LNCAP (cell line): ENCODE results near the gene STAC3.

Experiments
- TF ChIP-seq, protein P1 (sequence below): fragments of 450-650 bp; IDR thresholded peaks from 2 replicates; pipeline ENCODE4 v1.5.1; 2017; ENCODE audit warnings: mild to moderate bottlenecking

Gene STAC3

GRCh38 chr12:57220770-57221168, 30.2 kb downstream of the STAC3 start:
- TF ChIP-seq, protein P1, sequence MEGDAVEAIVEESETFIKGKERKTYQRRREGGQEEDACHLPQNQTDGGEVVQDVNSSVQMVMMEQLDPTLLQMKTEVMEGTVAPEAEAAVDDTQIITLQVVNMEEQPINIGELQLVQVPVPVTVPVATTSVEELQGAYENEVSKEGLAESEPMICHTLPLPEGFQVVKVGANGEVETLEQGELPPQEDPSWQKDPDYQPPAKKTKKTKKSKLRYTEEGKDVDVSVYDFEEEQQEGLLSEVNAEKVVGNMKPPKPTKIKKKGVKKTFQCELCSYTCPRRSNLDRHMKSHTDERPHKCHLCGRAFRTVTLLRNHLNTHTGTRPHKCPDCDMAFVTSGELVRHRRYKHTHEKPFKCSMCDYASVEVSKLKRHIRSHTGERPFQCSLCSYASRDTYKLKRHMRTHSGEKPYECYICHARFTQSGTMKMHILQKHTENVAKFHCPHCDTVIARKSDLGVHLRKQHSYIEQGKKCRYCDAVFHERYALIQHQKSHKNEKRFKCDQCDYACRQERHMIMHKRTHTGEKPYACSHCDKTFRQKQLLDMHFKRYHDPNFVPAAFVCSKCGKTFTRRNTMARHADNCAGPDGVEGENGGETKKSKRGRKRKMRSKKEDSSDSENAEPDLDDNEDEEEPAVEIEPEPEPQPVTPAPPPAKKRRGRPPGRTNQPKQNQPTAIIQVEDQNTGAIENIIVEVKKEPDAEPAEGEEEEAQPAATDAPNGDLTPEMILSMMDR, result no peak

DNA sequence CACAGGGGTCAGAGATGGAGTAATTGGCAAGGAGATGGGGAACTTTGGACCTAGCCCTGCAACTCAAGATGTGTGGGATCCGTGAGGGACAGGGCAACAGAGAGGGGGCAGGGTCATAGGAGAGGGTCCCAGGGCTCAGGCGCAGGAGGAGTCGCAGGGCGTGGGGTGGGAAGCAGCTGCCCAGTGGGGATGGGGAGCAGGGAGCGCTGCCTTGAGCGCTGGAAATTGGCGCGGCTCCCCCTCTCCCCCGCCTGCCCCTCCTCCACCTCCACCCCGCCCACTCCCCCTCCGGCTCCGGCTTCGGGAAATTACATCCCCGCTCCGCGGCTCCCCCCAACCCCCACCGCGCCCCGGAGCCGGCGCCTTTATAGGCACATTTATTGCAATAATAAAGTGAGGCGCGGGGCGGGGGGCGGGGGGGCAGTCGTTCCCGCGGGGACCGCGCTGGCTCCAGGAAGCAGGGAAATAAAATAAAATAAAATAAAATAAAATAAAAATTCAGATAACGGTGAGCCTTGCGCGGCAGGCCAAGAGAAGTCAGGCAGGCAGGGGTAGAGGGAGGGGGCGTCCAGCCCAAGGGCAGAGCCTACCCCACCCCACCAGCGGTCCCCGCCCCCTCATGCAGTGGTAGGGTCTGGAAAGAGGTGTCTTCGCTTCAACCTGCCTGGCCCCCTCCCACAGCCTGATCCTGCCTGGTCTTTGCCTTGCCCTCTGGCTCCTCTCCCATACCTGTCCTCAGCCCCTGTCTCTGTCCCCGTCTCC, 30.8 kb downstream of the STAC3 start:
- TF ChIP-seq, protein P1, result no peak

GRCh38 chr12:57219205-57219992, 31.6 kb downstream of the STAC3 start:
- TF ChIP-seq, protein P1, result no peak

DNA sequence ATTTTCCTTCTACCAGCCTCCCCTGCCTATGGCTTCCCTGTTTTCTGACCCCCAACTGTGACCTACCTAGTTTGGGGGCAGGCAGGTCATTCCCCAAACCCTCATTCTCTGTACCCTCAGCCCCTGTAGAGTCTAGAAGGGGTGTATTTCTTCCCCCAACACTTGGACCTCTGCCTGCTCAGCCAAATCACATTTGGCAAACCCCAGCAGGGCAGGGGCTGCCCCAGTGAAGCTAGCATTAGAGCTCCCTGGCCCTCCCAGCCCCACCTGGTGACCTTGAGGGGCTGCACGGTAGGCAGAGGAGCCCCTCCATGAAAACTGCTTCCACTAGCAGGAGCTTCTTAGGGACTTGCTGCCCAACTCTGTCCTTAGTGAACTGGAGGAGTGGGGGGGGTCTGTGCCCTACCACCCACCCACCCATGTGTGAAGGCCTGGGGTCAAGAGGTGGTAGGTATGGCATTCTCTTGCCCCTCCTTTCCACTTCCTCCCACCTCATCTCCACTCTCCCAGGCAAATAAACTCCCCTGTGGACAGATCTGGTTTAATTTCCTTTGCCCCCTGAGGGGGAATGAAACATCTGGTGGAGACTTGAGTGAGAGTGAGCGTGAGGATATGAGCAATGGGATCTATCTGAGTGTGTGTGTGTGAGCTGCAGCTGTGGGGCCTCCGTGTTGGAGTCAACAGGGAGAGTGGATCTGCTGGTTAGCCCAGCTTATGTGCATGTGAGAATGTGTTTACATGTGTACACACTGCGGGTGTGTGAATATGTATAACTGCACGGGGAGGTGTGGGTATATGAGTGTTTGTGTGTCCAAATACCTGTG, 32.7 kb downstream of the STAC3 start:
- TF ChIP-seq, protein P1, result no peak

GRCh38 chr12:57216921-57217879, 33.8 kb downstream of the STAC3 start:
- TF ChIP-seq, protein P1, result no peak

DNA sequence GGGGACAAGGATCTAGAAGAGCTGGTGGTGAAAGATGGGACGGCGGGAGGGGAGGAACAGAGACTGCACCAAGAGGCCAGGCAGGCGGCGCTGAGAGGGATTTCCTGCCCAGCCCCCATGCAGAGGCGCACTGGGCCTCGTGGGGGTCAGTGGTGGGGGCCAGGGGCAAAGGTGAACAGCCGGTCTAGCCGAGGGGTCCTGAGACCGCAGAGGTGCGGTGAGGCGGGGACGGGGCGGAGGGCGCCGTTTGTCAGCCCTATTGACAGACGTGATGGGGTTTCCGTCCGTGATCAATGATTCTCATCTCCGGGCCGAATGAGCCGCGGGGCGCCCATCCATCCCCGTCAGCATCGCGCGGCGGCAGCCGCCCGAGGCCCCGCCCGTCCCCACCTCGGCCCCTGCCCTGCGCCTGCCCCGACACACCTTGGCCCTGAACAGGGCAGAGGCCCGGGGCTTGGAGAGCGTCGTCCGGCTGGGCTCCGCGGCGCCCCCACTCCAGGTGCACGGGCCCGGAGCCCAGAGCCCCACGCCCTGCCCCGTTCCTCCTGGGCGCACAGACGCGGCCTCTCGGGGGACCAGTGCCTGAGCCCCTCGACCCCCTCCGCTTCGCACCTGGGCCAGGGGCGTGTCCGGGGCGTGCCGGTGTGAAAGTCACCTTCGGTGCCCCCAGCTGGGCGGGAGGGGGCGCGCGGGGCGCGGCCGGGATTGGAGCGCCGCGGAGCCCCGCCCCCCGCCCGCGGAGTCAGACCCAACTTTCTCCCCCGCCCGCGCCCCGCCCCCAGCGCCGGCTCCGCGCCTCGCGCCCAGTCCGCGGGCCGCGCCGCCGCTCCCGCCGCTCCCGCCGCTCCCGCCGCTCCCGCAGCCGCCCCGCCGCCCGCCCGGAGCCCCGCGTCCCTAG, 34.7 kb downstream of the STAC3 start, which contains the start of gene NXPH4:
TSS of gene NXPH4 (plus strand) at position 781 of the 898 bp plus-strand sequence. CDS start 176 bp downstream, outside the sequence.
- TF ChIP-seq, protein P1, result no peak
